Measurements from ENCODE around the gene JAM3. TPM values are rescaled to one million over a fixed set of nuclear protein-coding genes. Genes with fewer than 3 reads are reported as not detected.

The JAM3 gene
- total RNA-seq, 4 donors from 2014 or later: 84.2 to 122 (median 96.5) TPM

DNA sequence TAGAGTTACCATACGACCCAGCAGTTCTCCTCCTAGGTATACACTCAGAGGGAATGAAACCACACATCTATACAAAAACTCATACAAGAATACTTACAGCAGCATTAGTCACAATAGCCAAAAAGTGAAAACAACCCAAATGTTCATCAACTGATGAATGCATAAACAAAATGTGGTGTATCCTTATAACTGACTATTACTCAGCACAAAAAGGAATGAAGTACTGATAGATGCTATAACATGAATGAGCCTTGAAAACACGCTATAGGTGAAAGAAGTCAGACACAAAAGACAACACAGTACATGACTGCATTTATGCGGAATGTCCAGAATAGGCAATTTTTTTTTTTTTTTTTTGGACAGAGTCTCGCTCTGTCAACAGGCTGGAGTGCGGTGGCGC lies 131.8 kb downstream of the JAM3 start:
- no peaks in the 10 kb centered on the region for H3K27me3 ChIP-seq
- WGBS: 97% methylated on average over 6 of the region's 6 CpGs
- no peaks in the 10 kb centered on the region for H3K9me3 ChIP-seq
- no peak for DNase-seq (ENCODE audit: extremely low spot score)
- intact Hi-C loops (cut with DNase I): no loop called here
- no peaks in the 10 kb centered on the region for H3K4me1 ChIP-seq
- peaks cover 13 to 66% (median 48%) of the 10 kb centered on the region in 4 donors for H3K36me3 ChIP-seq
- no peak overlapping the region for H3K27ac ChIP-seq (replicated peaks in 1 of 4)
- no peak overlapping the region for H3K4me3 ChIP-seq
- TF ChIP-seq POLR2A (IDR thresholded peaks at IDR 0.05; ENCODE audit: low read depth) (no peak), CTCF (IDR thresholded peaks at IDR 0.05) (no peak), EP300 (IDR thresholded peaks at IDR 0.05) (no peak), POLR2AphosphoS5 (IDR thresholded peaks at IDR 0.05) (no peak)

Other genes starting within 250 kb of the JAM3 start
- gene SPATA19, start 223.6 kb upstream of the JAM3 start, total RNA-seq: not detected
- gene IGSF9B, start 112.1 kb upstream of the JAM3 start, total RNA-seq: 100 to 1,000 TPM in 1 of 4 donors, 10 to 100 TPM in 3; 21.7 to 130 (median 58.6) TPM
- gene NCAPD3, start 154.9 kb downstream of the JAM3 start, total RNA-seq: 1 to 10 TPM; 6.2 to 9.6 (median 8.8) TPM
- gene VPS26B, start 155.6 kb downstream of the JAM3 start, total RNA-seq: 10 to 100 TPM; 30.2 to 50.2 (median 41.7) TPM
- gene THYN1, start 184.3 kb downstream of the JAM3 start, total RNA-seq: 10 to 100 TPM; 34.1 to 59.6 (median 50.2) TPM
- 10 to 100 TPM; 18.3 to 25.0 (median 21.1) TPM for gene ACAD8, start 184.5 kb downstream of the JAM3 start, total RNA-seq
- gene GLB1L3, start 207.3 kb downstream of the JAM3 start, total RNA-seq: under 1 TPM in 3 of 4 donors, not detected in 1; 0.29 to 0.42 (median 0.32) TPM

Data from esophagus muscularis mucosa (tissue), 4 donors.